ENCODE data around the gene SLC34A3. TPM values are rescaled to one million over a fixed set of nuclear protein-coding genes. Genes with fewer than 3 reads are reported as not detected.

Gene SLC34A3
- total and polyA plus RNA-seq, 2 of the 8 experiments (the other 6 are each of a cell fraction or from before 2014, with no cell fraction given) = 0.08 TPM; not detected in 1

- TF ChIP-seq CHD7 (IDR thresholded peaks at IDR 0.05; ENCODE audit: insufficient replicate concordance, low read length) (no peak), JUN (IDR thresholded peaks at IDR 0.05; ENCODE audit: low read depth, low read length) (no peak), YY1 (IDR thresholded peaks at IDR 0.05; ENCODE audit: low read depth, low read length) (no peak), SP1 (IDR thresholded peaks at IDR 0.05; ENCODE audit: low read depth, low read length) (no peak), JUND (IDR thresholded peaks at IDR 0.05; ENCODE audit: low read length) (no peak), TCF12 (IDR thresholded peaks at IDR 0.05; ENCODE audit: low read depth, low read length) (no peak), SP4 (IDR thresholded peaks at IDR 0.05; ENCODE audit: low read length) (no peak), SIRT6 (IDR thresholded peaks at IDR 0.05; ENCODE audit: low read length) (no peak), FOSL1 (IDR thresholded peaks at IDR 0.05; ENCODE audit: insufficient read depth, low read depth, low read length) (no peak), CBX5 (IDR thresholded peaks at IDR 0.05; ENCODE audit: low read depth, low read length) (no peak), E2F6 (IDR thresholded peaks at IDR 0.05) (no peak), NANOG (IDR thresholded peaks at IDR 0.05; ENCODE audit: insufficient read depth, low read depth, low read length, poor library complexity, severe bottlenecking) (no peak)
Measured at GRCh38 chr9:137206602-137207001, 24.1 kb upstream of the SLC34A3 start (continued).

All from H1 (cell line).